Measurements from ENCODE around the gene ADGRF3. TPM values are rescaled to one million over a fixed set of nuclear protein-coding genes. Genes with fewer than 3 reads are reported as not detected.

ADGRF3 gene
- 0.64 TPM for total RNA-seq

GRCh38 chr2:26346454-26347053 is at the start of gene ADGRF3:
ADGRF3 (minus strand) TSS chr2:26346789; CDS start chr2:26346234, 555 bp downstream.

GRCh38 chr2:26345545-26346453 is 790 bp downstream of the ADGRF3 start, which contains the start of gene SELENOI:
SELENOI (plus strand) TSS chr2:26346143; CDS start chr2:26346233, 90 bp downstream.

Other genes starting within 250 kb of the ADGRF3 start
- gene GAREM2, start 173.7 kb downstream of the ADGRF3 start, total RNA-seq = 3.7 TPM
- 131 TPM for gene HADHA, start 102.2 kb downstream of the ADGRF3 start, total RNA-seq
- 130 TPM for gene HADHB, start 101.8 kb downstream of the ADGRF3 start, total RNA-seq
- gene SELENOI, start 646 bp downstream of the ADGRF3 start, total RNA-seq = 27.8 TPM
- gene DRC1, start 55.1 kb upstream of the ADGRF3 start, total RNA-seq = 0.76 TPM
- gene OTOF, start 131.3 kb upstream of the ADGRF3 start, total RNA-seq = 1.4 TPM